CD8-positive, alpha-beta memory T cell (primary cell): ENCODE results near the gene PTPRS. TPM values are rescaled to one million over a fixed set of nuclear protein-coding genes. Genes with fewer than 3 reads are reported as not detected.
"Not testable (repeated sequence)": the region's sequence is repeated elsewhere in the genome, so short reads cannot be mapped to it uniquely, and the experiment has no call there.

ENCODE experiments used
- CTCF ChIA-PET: fragments of 350-600 bp; sonication (Branson Sonifier 250); formaldehyde crosslinking; loops from one replicate; lab custom pipeline; 2021; ENCODE audit warnings: antibody characterized with exemption; lab: Charles Lee
- POLR2A ChIA-PET: fragments of 350-600 bp; sonication (Branson Sonifier 250); formaldehyde crosslinking; loops from one replicate; lab custom pipeline; 2021; ENCODE audit warnings: antibody characterized with exemption; lab: Charles Lee
- DNase-seq, 5 donors: peaks; one replicate each; pipeline versions ENCODE4 v3.0.0 to v3.0.0-alpha.2; 2020 to 2022; ENCODE audit warnings: mixed read lengths in 1 of 5
- H3K27ac ChIP-seq: one replicate; pipeline ENCODE4 v1.7.0; 2013; ENCODE audit warnings: low read depth, mild to moderate bottlenecking, low read length, moderate library complexity
- H3K27me3 ChIP-seq: 2 replicates; pipeline ENCODE4 v1.7.0; 2013; ENCODE audit warnings: low read length, mild to moderate bottlenecking; ENCODE audit not compliant: insufficient read depth, poor library complexity, severe bottlenecking
- H3K36me3 ChIP-seq: 2 replicates; pipeline ENCODE4 v1.7.0; 2013; ENCODE audit warnings: mild to moderate bottlenecking, low read length, moderate library complexity; ENCODE audit not compliant: insufficient read depth
- H3K4me1 ChIP-seq: 2 replicates; pipeline ENCODE4 v1.7.0; 2013; ENCODE audit warnings: mild to moderate bottlenecking, low read length, moderate library complexity; ENCODE audit not compliant: insufficient read depth
- H3K4me3 ChIP-seq: 2 replicates; pipeline ENCODE4 v1.7.0; 2013; ENCODE audit warnings: mild to moderate bottlenecking, low read length
- H3K9me3 ChIP-seq: 2 replicates; pipeline ENCODE4 v1.7.0; 2013; ENCODE audit warnings: mild to moderate bottlenecking, low read length
- H3K27ac Mint-ChIP-seq, 8 donors: one replicate each; pipeline ENCODE4 v1.8.0; 2020 to 2021; ENCODE audit warnings: mixed read lengths in 8 of 8, mild to moderate bottlenecking in 6 of 8, inconsistent platforms in 3 of 8, moderate library complexity in 3 of 8
- H3K27me3 Mint-ChIP-seq, 2 donors: one replicate each; pipeline ENCODE4 v1.8.0; 2020 to 2021; ENCODE audit warnings: mixed read lengths in 2 of 2, mild to moderate bottlenecking in 1 of 2, moderate library complexity in 1 of 2
- H3K36me3 Mint-ChIP-seq, 3 donors: one replicate each; pipeline ENCODE4 v1.8.0; 2020 to 2021; ENCODE audit warnings: mixed read lengths in 3 of 3, inconsistent platforms in 1 of 3, mild to moderate bottlenecking in 1 of 3
- H3K4me1 Mint-ChIP-seq, 3 donors: one replicate each; pipeline ENCODE4 v1.8.0; 2020 to 2021; ENCODE audit warnings: mixed read lengths in 3 of 3, inconsistent platforms in 1 of 3, mild to moderate bottlenecking in 1 of 3
- H3K4me3 Mint-ChIP-seq, 7 donors: one replicate each; pipeline ENCODE4 v1.8.0; 2020 to 2021; ENCODE audit warnings: mixed read lengths in 7 of 7, mild to moderate bottlenecking in 6 of 7, moderate library complexity in 4 of 7, inconsistent platforms in 2 of 7
- H3K9me3 Mint-ChIP-seq, 5 donors: one replicate each; pipeline ENCODE4 v1.8.0; 2020 to 2022; ENCODE audit warnings: mixed read lengths in 5 of 5, mild to moderate bottlenecking in 3 of 5, moderate library complexity in 2 of 5, inconsistent platforms in 1 of 5
- polyA plus RNA-seq: library from polyadenylated mRNA; unstranded; fragments of 300-500 nt; fragmentation: Illumina TruSeq; gene quantifications from one replicate; pipeline ENCODE4 v1.2.3, GENCODE V29; 2021
- total RNA-seq, 2 experiments: library from RNA; stranded (reverse); gene quantifications; one replicate each; pipeline ENCODE4 v1.2.3, GENCODE V29; 2021

The PTPRS gene
- total and polyA plus RNA-seq, 3 experiments from 2014 or later: 0.22 to 0.31 (median 0.30) TPM

DNA sequence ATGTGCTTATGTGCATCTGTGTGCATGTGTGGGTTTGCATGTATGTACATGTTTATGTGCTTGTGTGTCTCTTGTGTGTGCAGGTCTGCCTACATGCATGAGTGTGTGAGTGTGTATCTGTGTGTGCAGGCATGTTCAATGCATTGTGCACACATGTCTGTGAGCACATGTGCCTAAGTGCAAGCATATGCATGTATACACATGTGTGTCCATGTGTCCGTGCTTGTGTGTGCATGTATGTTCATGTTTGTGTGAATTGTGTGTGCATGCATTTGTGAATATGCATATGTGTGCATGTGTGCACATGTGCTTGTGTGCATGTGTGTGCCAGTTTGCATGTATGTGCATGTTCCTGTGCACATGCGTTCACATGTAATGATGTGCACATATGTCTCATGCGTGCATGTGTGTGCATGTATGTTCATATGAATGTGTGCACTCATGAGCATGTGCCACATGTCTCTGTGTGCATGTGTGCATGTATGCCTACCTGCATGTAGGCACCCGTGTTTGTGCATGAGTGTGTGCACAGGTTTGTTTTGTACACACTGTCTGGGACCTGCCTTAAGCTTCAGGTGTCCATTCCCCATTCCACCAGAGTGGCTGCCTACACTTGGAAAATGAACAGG, 32.1 kb upstream of the PTPRS start:
- Mint-ChIP-seq H3K9me3 (peaks cover 0 to 14% (median 0%) of the 10 kb centered on the region in 5 donors), H3K27ac (no peak overlapping the region), H3K4me1 (no peaks in the 10 kb centered on the region), H3K27me3 (peaks cover 10 to 14% of the 10 kb centered on the region in 2 donors), H3K4me3 (no peak overlapping the region), H3K36me3 (peaks cover 0 to 3% (median 0%) of the 10 kb centered on the region in 3 donors)
- Histone ChIP-seq H3K27me3 (no peaks in the 10 kb centered on the region), H3K27ac (no peak overlapping the region), H3K36me3 (no peaks in the 10 kb centered on the region), H3K4me1 (no peaks in the 10 kb centered on the region), H3K4me3 (no peak overlapping the region), H3K9me3 (no peaks in the 10 kb centered on the region)
- POLR2A ChIA-PET: no interaction called here
- CTCF ChIA-PET: no interaction called here
- DNase-seq: no peak

DNA sequence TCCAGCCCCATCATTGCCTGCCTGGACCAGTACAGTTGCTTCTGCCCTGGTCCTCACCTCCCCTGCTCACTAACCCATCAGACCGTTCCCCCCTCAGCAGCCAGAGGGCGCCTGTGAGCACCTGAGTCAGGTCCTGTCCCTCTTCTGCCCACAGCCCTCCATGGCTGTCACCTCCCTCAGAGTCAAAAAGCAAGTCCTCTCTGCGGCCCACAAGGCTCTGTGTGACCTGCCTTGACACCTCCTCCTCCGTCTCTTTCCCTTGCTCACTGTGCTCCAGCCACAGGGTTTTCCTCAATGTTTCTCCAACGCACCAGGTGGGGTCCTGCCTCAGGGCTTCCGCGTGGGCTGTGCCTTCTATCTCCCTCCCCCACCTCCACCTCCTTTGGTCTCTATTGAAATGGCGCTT, 29.4 kb upstream of the PTPRS start:
- Mint-ChIP-seq H3K4me1 (no peaks in the 10 kb centered on the region), H3K27ac (no peak overlapping the region)

DNA sequence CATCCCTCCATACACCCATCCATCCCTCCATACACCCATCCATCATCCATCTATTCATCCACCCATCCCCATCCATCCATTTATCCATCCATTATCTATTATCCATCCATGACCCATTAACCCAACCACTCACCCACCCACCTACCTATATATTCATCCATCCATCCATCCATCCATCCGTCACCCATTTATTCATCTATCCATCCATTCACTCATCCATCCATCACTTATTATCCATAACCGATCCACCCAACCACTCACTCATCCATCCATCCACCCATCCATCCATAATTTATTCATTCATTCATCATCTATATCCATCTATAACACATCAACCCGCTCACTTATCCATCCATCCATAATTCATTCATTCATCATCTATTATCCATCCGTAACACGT, 28.7 kb upstream of the PTPRS start:
- no peak overlapping the region for H3K4me3 ChIP-seq
- no peaks in the 10 kb centered on the region for H3K9me3 ChIP-seq
- Mint-ChIP-seq H3K36me3 (no peaks in the 10 kb centered on the region), H3K27me3 (peaks cover 0 to 10% of the 10 kb centered on the region in 2 donors), H3K4me1 (no peaks in the 10 kb centered on the region), H3K27ac (no peak overlapping the region), H3K9me3 (peaks cover 0 to 4% (median 0%) of the 10 kb centered on the region in 5 donors), H3K4me3 (no peak overlapping the region)
- no peak for DNase-seq
- no peaks in the 10 kb centered on the region for H3K27me3 ChIP-seq
- ChIA-PET CTCF (no interaction called here), POLR2A (no interaction called here)
- no peaks in the 10 kb centered on the region for H3K36me3 ChIP-seq
- H3K27ac ChIP-seq: no peak overlapping the region
- H3K4me1 ChIP-seq: no peaks in the 10 kb centered on the region

More for the DNA sequence above, 29.4 kb upstream of the PTPRS start:
- Mint-ChIP-seq H3K4me3 (no peak overlapping the region), H3K27me3 (peaks cover 6 to 7% of the 10 kb centered on the region in 2 donors), H3K36me3 (no peaks in the 10 kb centered on the region), H3K9me3 (peaks cover 0 to 7% (median 0%) of the 10 kb centered on the region in 5 donors)
- no peak overlapping the region for H3K4me3 ChIP-seq
- H3K27ac ChIP-seq: no peak overlapping the region
- ChIA-PET POLR2A (no interaction called here), CTCF (no interaction called here)
- H3K4me1 ChIP-seq: no peaks in the 10 kb centered on the region
- no peaks in the 10 kb centered on the region for H3K27me3 ChIP-seq
- no peaks in the 10 kb centered on the region for H3K36me3 ChIP-seq
- no peaks in the 10 kb centered on the region for H3K9me3 ChIP-seq
- DNase-seq: peak in 2 of 5 donors; percentile 1 to 6

DNA sequence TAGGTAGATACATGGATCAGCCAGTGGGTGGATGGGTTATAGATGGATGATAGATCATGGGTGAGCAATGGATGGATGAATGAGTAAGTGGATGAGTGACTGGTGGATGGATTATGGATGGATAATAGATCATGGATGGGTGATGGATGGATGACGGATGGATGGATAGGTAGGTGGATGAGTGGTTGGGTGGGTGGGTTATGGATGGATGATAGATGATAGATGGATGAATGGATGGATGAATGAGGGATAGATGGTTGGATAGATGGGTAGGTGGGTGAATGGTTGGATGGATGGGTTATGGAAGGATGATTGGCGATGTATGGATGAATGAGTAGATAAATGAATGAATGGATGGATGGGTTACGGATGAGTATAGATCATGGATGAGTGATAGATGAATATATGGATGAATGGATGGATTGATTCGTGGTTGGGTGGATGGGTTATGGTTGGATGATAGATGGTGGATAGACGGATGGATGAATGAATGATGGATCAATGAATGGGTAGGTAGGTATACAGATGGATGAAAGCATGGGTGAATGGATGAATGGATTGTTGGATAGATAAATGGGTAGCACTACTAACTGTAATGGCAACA, 27.0 kb upstream of the PTPRS start:
- H3K9me3 Mint-ChIP-seq: peaks cover 0 to 4% (median 0%) of the 10 kb centered on the region in 5 donors
- CTCF ChIA-PET: no interaction called here
- Histone ChIP-seq H3K27ac (no peak overlapping the region), H3K4me3 (no peak overlapping the region), H3K36me3 (no peaks in the 10 kb centered on the region), H3K27me3 (no peaks in the 10 kb centered on the region), H3K9me3 (no peaks in the 10 kb centered on the region), H3K4me1 (no peaks in the 10 kb centered on the region)
- H3K4me1 Mint-ChIP-seq: no peaks in the 10 kb centered on the region
- H3K4me3 Mint-ChIP-seq: no peak overlapping the region
- no peak for DNase-seq
- H3K36me3 Mint-ChIP-seq: no peaks in the 10 kb centered on the region
- no peak overlapping the region for H3K27ac Mint-ChIP-seq
- POLR2A ChIA-PET: no interaction called here
- H3K27me3 Mint-ChIP-seq: peaks cover 3 to 14% of the 10 kb centered on the region in 2 donors

DNA sequence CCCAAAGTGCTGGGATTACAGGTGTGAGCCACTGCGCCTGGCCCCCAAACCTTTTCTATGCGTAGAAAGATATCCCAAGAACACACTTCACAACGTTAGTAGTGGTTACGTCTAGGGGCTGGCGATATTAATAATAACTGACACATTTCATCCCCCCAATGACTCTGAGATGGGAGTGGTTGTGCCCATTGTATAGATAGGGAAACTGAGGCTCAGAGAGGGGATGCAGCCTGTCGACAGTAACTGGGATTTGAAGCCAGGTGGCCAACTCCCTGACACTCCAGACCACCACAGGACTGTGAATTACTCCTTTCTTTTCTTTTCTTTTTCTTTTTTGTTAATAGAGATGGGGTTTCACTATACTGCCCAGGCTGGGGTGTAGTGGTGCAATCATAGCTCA, 25.3 kb upstream of the PTPRS start:
- Mint-ChIP-seq H3K4me1 (no peaks in the 10 kb centered on the region), H3K27me3 (peaks cover 8 to 11% of the 10 kb centered on the region in 2 donors), H3K9me3 (no peaks in the 10 kb centered on the region), H3K27ac (no peak overlapping the region), H3K4me3 (no peak overlapping the region), H3K36me3 (no peaks in the 10 kb centered on the region)
- Histone ChIP-seq H3K27ac (no peak overlapping the region), H3K27me3 (no peaks in the 10 kb centered on the region), H3K9me3 (no peaks in the 10 kb centered on the region), H3K4me3 (no peak overlapping the region), H3K36me3 (no peaks in the 10 kb centered on the region), H3K4me1 (no peaks in the 10 kb centered on the region)
- no peak for DNase-seq
- ChIA-PET CTCF (no interaction called here), POLR2A (no interaction called here)

DNA sequence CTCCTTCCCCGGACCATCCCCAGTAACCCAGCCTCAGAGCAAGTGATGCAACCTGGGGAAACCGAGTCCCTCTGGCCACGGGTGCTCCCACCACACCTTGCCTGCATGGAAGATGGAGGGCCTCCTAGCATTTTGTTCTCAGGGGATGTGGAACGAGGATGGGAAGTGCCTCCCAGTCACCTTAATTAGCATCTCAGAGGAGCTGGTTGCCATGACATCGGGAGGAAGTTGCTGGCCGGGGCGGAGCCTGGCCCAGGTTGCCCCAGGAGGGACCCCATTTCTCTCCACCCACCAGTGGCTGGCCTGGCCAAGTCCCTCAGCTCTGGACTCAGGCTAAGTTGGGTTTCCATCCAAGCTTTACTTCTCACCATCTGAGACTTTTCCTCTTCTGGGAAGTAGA, 24.1 kb upstream of the PTPRS start:
- Histone ChIP-seq H3K36me3 (no peaks in the 10 kb centered on the region), H3K27ac (no peak overlapping the region), H3K4me1 (no peaks in the 10 kb centered on the region), H3K4me3 (no peak overlapping the region), H3K9me3 (no peaks in the 10 kb centered on the region), H3K27me3 (no peaks in the 10 kb centered on the region)
- H3K36me3 Mint-ChIP-seq: no peaks in the 10 kb centered on the region
- ChIA-PET POLR2A (no interaction called here), CTCF (no interaction called here)
- no peak overlapping the region for H3K27ac Mint-ChIP-seq
- H3K27me3 Mint-ChIP-seq: peaks cover 18 to 21% of the 10 kb centered on the region in 2 donors
- H3K4me1 Mint-ChIP-seq: no peaks in the 10 kb centered on the region
- H3K4me3 Mint-ChIP-seq: no peak overlapping the region
- no peaks in the 10 kb centered on the region for H3K9me3 Mint-ChIP-seq
- DNase-seq: no peak

DNA sequence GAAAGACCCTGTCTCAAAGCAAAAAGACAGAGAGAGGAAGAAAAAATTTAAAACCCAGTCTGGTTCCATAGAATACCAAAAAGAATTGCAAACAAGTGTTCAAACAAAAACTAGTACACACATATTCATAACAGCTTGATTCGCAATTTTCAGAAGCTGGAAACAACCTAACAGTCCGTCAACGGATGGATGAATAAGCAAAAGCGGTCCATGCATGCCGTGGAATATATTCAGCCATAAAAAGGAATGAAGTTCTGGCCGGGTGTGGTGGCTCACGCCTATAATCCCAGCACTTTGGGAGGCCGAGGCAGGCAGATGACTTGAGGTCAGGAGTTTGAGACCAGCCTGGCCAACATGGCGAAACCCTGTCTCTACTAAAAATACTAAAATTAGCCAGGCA, 21.2 kb upstream of the PTPRS start:
- CTCF ChIA-PET, H3K9me3 ChIP-seq, DNase-seq, H3K4me3 Mint-ChIP-seq, H3K36me3 ChIP-seq, H3K27me3 ChIP-seq, H3K27ac ChIP-seq, H3K4me1 ChIP-seq, H3K9me3 Mint-ChIP-seq, H3K27ac Mint-ChIP-seq, H3K36me3 Mint-ChIP-seq, POLR2A ChIA-PET, H3K4me1 Mint-ChIP-seq, H3K4me3 ChIP-seq: not testable (repeated sequence)
- peaks cover 34 to 37% of the 10 kb centered on the region in 2 donors for H3K27me3 Mint-ChIP-seq

DNA sequence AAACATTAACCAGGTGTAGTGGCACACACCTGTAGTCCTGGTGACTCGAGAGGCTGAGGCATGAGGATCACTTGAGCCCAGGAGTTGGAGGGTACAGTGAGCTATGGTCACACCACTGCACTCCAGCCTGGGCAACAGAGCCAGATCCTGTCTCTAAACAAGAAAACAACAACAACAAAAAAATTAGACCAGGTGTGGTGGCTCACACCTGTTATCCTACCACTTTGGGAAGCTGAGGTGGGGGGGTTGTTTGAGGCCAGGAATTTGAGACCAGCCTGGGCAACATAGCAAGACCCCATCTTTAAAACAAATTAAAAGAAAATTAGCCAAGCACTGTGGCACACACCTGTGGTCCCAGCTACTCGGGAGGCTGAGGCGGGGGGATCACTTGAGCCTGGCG, 20.8 kb upstream of the PTPRS start:
- no peak for DNase-seq
- POLR2A ChIA-PET: no interaction called here
- no peaks in the 10 kb centered on the region for H3K9me3 ChIP-seq
- no peak overlapping the region for H3K27ac ChIP-seq
- H3K4me3 ChIP-seq: no peak overlapping the region
- no peaks in the 10 kb centered on the region for H3K4me1 Mint-ChIP-seq
- H3K27ac Mint-ChIP-seq: no peak overlapping the region
- H3K9me3 Mint-ChIP-seq: peaks cover 0 to 2% (median 0%) of the 10 kb centered on the region in 5 donors
- H3K4me1 ChIP-seq: no peaks in the 10 kb centered on the region
- CTCF ChIA-PET: no interaction called here
- no peaks in the 10 kb centered on the region for H3K36me3 Mint-ChIP-seq
- H3K27me3 Mint-ChIP-seq: peaks cover 39 to 42% of the 10 kb centered on the region in 2 donors
- peaks cover 5% of the 10 kb centered on the region for H3K27me3 ChIP-seq
- no peaks in the 10 kb centered on the region for H3K36me3 ChIP-seq
- H3K4me3 Mint-ChIP-seq: no peak overlapping the region
